Measurements from ENCODE around the gene SLC35F6.

SLC35F6 gene

DNA sequence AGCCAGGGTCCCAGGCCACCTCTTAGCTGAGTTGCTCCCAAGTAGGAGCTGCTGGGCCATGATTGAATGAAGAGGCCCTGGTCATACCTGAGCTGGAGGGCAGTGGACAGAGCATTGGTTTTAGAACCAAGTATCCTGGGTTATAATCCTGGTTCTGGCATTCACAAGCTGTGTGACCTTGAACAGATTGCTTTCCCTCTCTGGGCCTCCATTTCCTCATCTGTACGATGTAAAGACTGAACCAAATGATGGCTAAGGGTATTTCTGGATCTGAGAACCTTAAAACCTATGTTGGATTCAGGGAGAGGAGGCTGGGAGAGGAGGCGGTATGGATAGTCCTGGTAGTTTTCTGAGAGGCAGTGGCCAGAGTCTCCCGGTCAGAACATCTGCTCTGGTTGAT is 40.6 kb upstream of the SLC35F6 start:
- no peaks in the 10 kb centered on the region for H3K36me3 ChIP-seq (ENCODE audit: control insufficient read depth in 1 of 2, insufficient read depth in 2 of 2, low read length in 2 of 2)
- peak overlapping the region; percentile 68 for H3K27ac ChIP-seq (ENCODE audit: low read length)
- H3K27me3 ChIP-seq (ENCODE audit: low read depth, low read length) = no peaks in the 10 kb centered on the region
- peaks cover 18 to 53% of the 10 kb centered on the region in 2 donors for H3K4me1 ChIP-seq (ENCODE audit: control insufficient read depth in 1 of 2, insufficient read depth in 2 of 2, low read length in 2 of 2)
- no peak overlapping the region for H3K4me3 ChIP-seq (ENCODE audit: low read depth in 1 of 2, low read length in 2 of 2)
- no peaks in the 10 kb centered on the region for H3K9me3 ChIP-seq (ENCODE audit: control insufficient read depth in 1 of 2, low read length in 2 of 2)

DNA sequence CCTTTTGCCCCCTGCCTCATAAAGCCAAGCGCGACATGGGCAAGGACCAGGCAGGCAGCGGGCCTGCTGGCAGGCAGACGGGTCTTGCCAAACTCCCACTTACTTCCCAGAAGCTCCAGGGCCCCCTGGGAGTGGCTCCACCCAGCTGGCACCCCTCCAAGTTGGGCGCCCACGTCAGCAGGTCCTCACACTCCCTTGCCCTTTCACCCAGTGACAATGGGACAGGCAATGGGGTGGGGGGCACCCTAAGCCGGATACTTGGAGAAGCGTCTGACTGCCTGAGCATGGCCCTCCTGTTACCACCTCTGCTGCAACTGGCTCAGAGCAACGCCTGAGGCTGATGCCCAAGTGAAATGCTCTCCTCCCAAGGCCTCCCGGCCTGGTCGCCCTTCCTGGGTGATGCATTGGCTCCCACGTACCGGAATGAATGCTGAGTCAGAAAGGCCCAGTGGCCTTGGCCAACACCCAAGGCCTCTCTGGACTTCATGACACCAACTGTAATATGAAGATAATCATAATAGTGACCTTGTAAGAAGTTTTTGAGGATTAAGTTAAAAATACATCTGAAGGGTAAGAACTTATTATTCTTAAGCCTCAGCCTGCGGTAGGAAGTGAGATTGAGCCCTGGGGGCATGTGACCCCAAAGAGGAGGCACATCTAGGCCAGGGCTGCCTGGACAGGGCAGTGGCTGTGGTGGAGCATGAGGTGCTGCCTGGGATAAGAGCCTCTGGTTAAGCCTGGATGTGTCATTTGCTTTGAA is 39.9 kb upstream of the SLC35F6 start:
- no peaks in the 10 kb centered on the region for H3K27me3 ChIP-seq (ENCODE audit: low read depth, low read length)
- no peaks in the 10 kb centered on the region for H3K36me3 ChIP-seq (ENCODE audit: control insufficient read depth in 1 of 2, insufficient read depth in 2 of 2, low read length in 2 of 2)
- H3K9me3 ChIP-seq (ENCODE audit: control insufficient read depth in 1 of 2, low read length in 2 of 2) = no peaks in the 10 kb centered on the region
- peak overlapping the region; percentile 68 for H3K27ac ChIP-seq (ENCODE audit: low read length)
- peaks cover 18 to 49% of the 10 kb centered on the region in 2 donors for H3K4me1 ChIP-seq (ENCODE audit: control insufficient read depth in 1 of 2, insufficient read depth in 2 of 2, low read length in 2 of 2)
- no peak overlapping the region for H3K4me3 ChIP-seq (ENCODE audit: low read depth in 1 of 2, low read length in 2 of 2)

DNA sequence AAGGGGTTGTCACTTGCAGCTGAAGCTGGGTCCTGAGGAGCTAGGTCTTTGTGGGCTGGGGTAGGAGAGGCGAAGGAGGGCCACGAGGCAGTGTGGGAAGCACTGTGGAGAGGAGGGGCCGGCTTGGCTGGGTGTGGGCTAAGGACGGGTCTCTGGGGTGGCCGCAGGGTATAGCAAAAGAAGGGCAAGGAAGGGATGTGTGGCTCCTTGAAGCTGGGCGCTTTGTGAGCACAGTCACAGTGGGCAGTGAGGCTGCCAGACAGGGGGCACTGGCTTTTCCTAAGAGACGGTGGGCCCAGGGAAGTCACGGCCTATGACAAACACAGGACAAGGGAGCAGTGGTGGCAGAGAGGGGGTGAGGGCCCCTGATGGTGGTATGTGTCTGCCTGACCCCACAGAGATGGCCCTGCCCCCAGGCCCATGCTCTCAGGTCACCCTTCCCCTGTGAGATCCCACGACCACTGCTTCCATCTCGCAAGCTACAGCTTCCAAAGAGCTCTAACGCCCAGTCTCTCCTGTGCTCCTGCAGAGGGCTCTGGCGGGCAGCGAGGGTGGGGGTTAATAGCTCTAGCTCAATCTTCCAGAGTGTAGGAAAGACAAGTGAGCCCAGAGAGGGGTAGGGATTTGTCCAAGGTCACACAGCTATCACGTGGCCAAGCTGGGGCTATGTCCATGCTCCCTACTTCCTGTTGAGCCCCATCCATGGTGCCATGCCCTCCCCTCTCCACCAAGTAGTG is 39.1 kb upstream of the SLC35F6 start:
- Histone ChIP-seq H3K4me3 (ENCODE audit: low read depth in 1 of 2, low read length in 2 of 2) (no peak overlapping the region), H3K9me3 (ENCODE audit: control insufficient read depth in 1 of 2, low read length in 2 of 2) (no peaks in the 10 kb centered on the region), H3K27me3 (ENCODE audit: low read depth, low read length) (no peaks in the 10 kb centered on the region), H3K4me1 (ENCODE audit: control insufficient read depth in 1 of 2, insufficient read depth in 2 of 2, low read length in 2 of 2) (peaks cover 18 to 42% of the 10 kb centered on the region in 2 donors), H3K36me3 (ENCODE audit: control insufficient read depth in 1 of 2, insufficient read depth in 2 of 2, low read length in 2 of 2) (no peaks in the 10 kb centered on the region), H3K27ac (ENCODE audit: low read length) (peak overlapping the region; percentile 45)

DNA sequence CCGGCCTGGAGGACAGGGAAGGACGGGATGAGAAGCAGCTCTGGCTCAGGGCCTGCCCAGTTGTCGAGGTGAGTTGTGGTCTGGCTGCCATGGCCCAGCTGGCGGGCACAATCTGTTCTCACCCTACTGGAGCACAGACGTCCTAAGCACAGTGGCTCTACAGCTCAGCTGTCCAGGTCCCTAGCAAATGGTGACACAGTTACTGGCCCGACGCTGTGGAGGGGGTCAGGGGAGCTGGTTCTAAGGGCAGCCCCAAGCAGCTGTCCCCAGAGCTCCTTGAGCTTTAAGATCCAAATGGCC is 38.6 kb upstream of the SLC35F6 start:
- Histone ChIP-seq H3K4me1 (ENCODE audit: control insufficient read depth in 1 of 2, insufficient read depth in 2 of 2, low read length in 2 of 2) (peaks cover 18 to 36% of the 10 kb centered on the region in 2 donors), H3K36me3 (ENCODE audit: control insufficient read depth in 1 of 2, insufficient read depth in 2 of 2, low read length in 2 of 2) (no peaks in the 10 kb centered on the region), H3K27me3 (ENCODE audit: low read depth, low read length) (no peaks in the 10 kb centered on the region), H3K4me3 (ENCODE audit: low read depth in 1 of 2, low read length in 2 of 2) (no peak overlapping the region), H3K27ac (ENCODE audit: low read length) (no peak overlapping the region), H3K9me3 (ENCODE audit: control insufficient read depth in 1 of 2, low read length in 2 of 2) (no peaks in the 10 kb centered on the region)

DNA sequence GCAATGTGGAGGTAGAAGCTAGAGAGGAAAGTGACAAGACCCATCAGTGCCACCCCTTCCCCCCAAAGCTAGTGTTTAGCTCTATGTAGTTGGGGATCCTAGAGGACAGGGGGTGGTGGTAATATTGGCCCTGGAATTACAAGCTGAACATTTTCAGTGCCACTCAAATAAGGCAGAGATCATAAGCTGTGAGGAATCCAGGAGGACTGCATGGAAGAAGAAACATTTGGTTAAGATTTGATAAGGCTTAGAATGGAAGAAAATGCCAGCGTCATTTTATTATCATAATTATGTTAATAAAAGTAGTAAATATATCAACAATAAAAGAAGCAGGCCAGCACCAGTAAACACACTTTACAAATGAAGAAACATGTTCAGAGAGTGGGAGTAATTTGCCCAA is 37.9 kb upstream of the SLC35F6 start:
- H3K27ac ChIP-seq (ENCODE audit: low read length) = no peak overlapping the region
- no peaks in the 10 kb centered on the region for H3K36me3 ChIP-seq (ENCODE audit: control insufficient read depth in 1 of 2, insufficient read depth in 2 of 2, low read length in 2 of 2)
- H3K9me3 ChIP-seq (ENCODE audit: control insufficient read depth in 1 of 2, low read length in 2 of 2) = no peaks in the 10 kb centered on the region
- H3K4me1 ChIP-seq (ENCODE audit: control insufficient read depth in 1 of 2, insufficient read depth in 2 of 2, low read length in 2 of 2) = peaks cover 11 to 29% of the 10 kb centered on the region in 2 donors
- H3K4me3 ChIP-seq (ENCODE audit: low read depth in 1 of 2, low read length in 2 of 2) = no peak overlapping the region
- H3K27me3 ChIP-seq (ENCODE audit: low read depth, low read length) = no peaks in the 10 kb centered on the region

DNA sequence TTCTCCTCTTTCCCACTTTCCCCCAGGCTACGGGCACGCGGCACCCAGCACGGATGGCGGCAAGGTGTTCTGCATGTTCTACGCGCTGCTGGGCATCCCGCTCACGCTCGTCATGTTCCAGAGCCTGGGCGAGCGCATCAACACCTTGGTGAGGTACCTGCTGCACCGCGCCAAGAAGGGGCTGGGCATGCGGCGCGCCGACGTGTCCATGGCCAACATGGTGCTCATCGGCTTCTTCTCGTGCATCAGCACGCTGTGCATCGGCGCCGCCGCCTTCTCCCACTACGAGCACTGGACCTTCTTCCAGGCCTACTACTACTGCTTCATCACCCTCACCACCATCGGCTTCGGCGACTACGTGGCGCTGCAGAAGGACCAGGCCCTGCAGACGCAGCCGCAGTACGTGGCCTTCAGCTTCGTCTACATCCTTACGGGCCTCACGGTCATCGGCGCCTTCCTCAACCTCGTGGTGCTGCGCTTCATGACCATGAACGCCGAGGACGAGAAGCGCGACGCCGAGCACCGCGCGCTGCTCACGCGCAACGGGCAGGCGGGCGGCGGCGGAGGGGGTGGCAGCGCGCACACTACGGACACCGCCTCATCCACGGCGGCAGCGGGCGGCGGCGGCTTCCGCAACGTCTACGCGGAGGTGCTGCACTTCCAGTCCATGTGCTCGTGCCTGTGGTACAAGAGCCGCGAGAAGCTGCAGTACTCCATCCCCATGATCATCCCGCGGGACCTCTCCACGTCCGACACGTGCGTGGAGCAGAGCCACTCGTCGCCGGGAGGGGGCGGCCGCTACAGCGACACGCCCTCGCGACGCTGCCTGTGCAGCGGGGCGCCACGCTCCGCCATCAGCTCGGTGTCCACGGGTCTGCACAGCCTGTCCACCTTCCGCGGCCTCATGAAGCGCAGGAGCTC is 36.2 kb upstream of the SLC35F6 start:
- no peaks in the 10 kb centered on the region for H3K27me3 ChIP-seq (ENCODE audit: low read depth, low read length)
- no peaks in the 10 kb centered on the region for H3K9me3 ChIP-seq (ENCODE audit: control insufficient read depth in 1 of 2, low read length in 2 of 2)
- H3K4me3 ChIP-seq (ENCODE audit: low read depth in 1 of 2, low read length in 2 of 2) = no peak overlapping the region
- H3K27ac ChIP-seq (ENCODE audit: low read length) = no peak overlapping the region
- peaks cover 0 to 20% of the 10 kb centered on the region in 2 donors for H3K4me1 ChIP-seq (ENCODE audit: control insufficient read depth in 1 of 2, insufficient read depth in 2 of 2, low read length in 2 of 2)
- no peaks in the 10 kb centered on the region for H3K36me3 ChIP-seq (ENCODE audit: control insufficient read depth in 1 of 2, insufficient read depth in 2 of 2, low read length in 2 of 2)

DNA sequence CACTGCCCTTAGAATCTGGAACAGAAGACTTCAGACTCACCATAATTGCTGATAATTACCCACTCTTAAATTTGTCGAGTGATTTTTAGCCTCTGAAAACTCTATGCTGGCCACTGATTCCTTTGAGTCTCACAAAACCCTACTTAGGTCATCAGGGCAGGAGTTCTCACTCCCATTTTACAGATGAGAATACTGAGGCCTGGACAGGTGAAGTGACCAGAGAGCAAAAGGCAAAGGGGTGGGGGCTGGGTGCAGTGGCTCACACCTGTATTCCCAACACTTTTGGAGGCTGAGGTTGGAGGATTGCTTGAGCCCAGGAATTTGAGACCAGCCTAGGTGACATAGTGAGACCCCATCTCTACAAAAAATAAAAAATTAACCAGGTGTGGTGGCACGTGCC is 34.8 kb upstream of the SLC35F6 start:
- Histone ChIP-seq H3K9me3 (ENCODE audit: control insufficient read depth in 1 of 2, low read length in 2 of 2) (no peaks in the 10 kb centered on the region), H3K4me3 (ENCODE audit: low read depth in 1 of 2, low read length in 2 of 2) (no peak overlapping the region), H3K4me1 (ENCODE audit: control insufficient read depth in 1 of 2, insufficient read depth in 2 of 2, low read length in 2 of 2) (peaks cover 0 to 13% of the 10 kb centered on the region in 2 donors), H3K27ac (ENCODE audit: low read length) (no peak overlapping the region), H3K36me3 (ENCODE audit: control insufficient read depth in 1 of 2, insufficient read depth in 2 of 2, low read length in 2 of 2) (no peaks in the 10 kb centered on the region), H3K27me3 (ENCODE audit: low read depth, low read length) (no peaks in the 10 kb centered on the region)

DNA sequence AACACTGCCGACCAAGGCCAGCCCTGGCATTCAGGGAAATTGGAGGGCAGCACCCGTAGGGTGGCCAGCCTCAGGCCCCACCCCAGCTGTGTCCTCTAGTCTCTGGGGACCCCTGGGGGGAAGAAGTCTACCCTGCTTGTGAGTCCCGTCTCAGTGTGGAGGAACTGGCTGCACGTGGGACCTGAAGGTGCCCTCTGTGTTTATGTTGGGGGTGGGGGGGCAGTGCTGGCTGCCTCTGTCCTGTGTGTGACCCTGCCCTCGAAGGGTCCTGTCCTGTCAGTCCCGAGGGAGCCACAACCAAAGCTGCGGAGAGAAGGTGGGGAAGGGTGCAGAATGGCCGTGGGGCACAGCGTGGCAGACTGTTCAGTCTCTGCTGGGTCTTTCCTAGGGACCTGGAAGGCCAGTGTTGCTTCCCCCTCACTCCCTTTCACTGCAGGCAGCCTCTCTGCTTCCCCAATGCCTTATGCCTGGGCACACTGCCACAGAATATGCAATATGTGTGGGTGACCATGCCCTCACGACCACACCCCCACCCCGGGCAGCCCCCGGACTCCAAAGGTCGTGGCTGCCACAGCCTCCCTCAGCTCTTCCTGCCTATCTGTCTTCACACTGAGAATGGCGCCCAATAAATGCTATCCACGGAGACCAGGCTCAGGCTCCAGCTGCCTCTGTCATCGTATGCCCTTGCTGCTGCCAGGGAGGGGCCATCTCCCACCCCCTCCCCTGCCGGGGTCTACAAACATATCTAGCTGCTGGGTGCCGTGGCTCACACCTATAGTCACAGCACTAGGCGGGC is 33.3 kb upstream of the SLC35F6 start:
- H3K9me3 ChIP-seq (ENCODE audit: control insufficient read depth in 1 of 2, low read length in 2 of 2) = no peaks in the 10 kb centered on the region
- no peaks in the 10 kb centered on the region for H3K36me3 ChIP-seq (ENCODE audit: control insufficient read depth in 1 of 2, insufficient read depth in 2 of 2, low read length in 2 of 2)
- H3K27ac ChIP-seq (ENCODE audit: low read length) = no peak overlapping the region
- H3K4me3 ChIP-seq (ENCODE audit: low read depth in 1 of 2, low read length in 2 of 2) = no peak overlapping the region
- H3K27me3 ChIP-seq (ENCODE audit: low read depth, low read length) = no peaks in the 10 kb centered on the region
- H3K4me1 ChIP-seq (ENCODE audit: control insufficient read depth in 1 of 2, insufficient read depth in 2 of 2, low read length in 2 of 2) = no peaks in the 10 kb centered on the region

DNA sequence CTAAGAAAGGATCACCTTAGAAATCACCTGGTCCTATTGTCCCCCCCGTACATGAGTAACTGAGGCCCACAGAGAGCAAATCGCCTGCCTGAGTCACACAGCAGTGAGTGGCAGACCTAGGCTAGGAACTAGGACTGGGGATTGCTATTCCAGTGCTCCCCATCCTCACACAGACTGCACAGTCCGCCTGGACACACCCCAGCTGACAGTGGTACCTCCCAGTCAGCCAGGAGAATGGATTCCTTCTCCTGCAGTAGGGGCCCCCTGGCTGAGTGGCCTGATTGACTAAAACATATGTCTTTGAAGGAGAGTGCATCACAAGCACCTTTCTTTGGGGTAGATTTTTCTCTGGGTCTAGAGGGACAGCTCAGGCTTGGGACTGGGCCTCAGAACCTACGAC is 32.4 kb upstream of the SLC35F6 start:
- Histone ChIP-seq H3K27ac (ENCODE audit: low read length) (no peak overlapping the region), H3K36me3 (ENCODE audit: control insufficient read depth in 1 of 2, insufficient read depth in 2 of 2, low read length in 2 of 2) (no peaks in the 10 kb centered on the region), H3K4me3 (ENCODE audit: low read depth in 1 of 2, low read length in 2 of 2) (no peak overlapping the region), H3K9me3 (ENCODE audit: control insufficient read depth in 1 of 2, low read length in 2 of 2) (no peaks in the 10 kb centered on the region), H3K27me3 (ENCODE audit: low read depth, low read length) (no peaks in the 10 kb centered on the region), H3K4me1 (ENCODE audit: control insufficient read depth in 1 of 2, insufficient read depth in 2 of 2, low read length in 2 of 2) (no peaks in the 10 kb centered on the region)

DNA sequence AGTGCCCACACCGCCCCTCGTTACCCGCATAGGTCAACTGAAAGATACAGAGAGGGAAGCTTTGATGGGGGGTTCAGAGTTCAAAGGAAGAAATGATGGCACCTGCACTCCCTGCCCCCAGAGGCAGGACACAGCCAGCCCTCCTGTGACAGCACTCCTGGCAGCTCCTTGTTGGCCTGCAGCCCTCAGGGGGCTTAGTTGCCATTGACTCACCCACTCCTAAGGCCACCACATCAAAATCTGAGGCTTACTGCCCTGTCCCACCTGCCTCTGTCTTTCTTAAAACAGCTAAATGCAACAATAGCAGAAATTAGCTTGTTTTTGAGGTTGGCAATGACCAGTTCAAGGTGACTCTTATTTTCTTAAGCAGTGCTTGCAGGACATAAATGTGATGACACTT is 31.6 kb upstream of the SLC35F6 start:
- no peaks in the 10 kb centered on the region for H3K36me3 ChIP-seq (ENCODE audit: control insufficient read depth in 1 of 2, insufficient read depth in 2 of 2, low read length in 2 of 2)
- no peaks in the 10 kb centered on the region for H3K27me3 ChIP-seq (ENCODE audit: low read depth, low read length)
- H3K4me3 ChIP-seq (ENCODE audit: low read depth in 1 of 2, low read length in 2 of 2) = no peak overlapping the region
- H3K27ac ChIP-seq (ENCODE audit: low read length) = no peak overlapping the region
- no peaks in the 10 kb centered on the region for H3K9me3 ChIP-seq (ENCODE audit: control insufficient read depth in 1 of 2, low read length in 2 of 2)
- no peaks in the 10 kb centered on the region for H3K4me1 ChIP-seq (ENCODE audit: control insufficient read depth in 1 of 2, insufficient read depth in 2 of 2, low read length in 2 of 2)

All from muscle layer of duodenum (tissue), 2 donors.